ENCODE data around the gene SPP1. TPM values are rescaled to one million over a fixed set of nuclear protein-coding genes. Genes with fewer than 3 reads are reported as not detected.

SPP1 gene
- total RNA-seq, 2 donors from 2014 or later = not detected

- peaks cover 10 to 15% of the 10 kb centered on the region in 2 donors for H3K27me3 Mint-ChIP-seq
- DNase-seq (ENCODE audit: low spot score) (no peak), ATAC-seq (peak in 1 of 2 donors; percentile 53)
- H3K4me1 Mint-ChIP-seq (ENCODE audit: low read depth in 2 of 2) = no peaks in the 10 kb centered on the region
- H3K36me3 Mint-ChIP-seq = no peaks in the 10 kb centered on the region
- no peaks in the 10 kb centered on the region for H3K9me3 Mint-ChIP-seq
- H3K27ac Mint-ChIP-seq = no peak overlapping the region
- no peak overlapping the region for H3K4me3 Mint-ChIP-seq
Measured at GRCh38 chr4:87965501-87965975, 10.0 kb upstream of the SPP1 start.

DNA sequence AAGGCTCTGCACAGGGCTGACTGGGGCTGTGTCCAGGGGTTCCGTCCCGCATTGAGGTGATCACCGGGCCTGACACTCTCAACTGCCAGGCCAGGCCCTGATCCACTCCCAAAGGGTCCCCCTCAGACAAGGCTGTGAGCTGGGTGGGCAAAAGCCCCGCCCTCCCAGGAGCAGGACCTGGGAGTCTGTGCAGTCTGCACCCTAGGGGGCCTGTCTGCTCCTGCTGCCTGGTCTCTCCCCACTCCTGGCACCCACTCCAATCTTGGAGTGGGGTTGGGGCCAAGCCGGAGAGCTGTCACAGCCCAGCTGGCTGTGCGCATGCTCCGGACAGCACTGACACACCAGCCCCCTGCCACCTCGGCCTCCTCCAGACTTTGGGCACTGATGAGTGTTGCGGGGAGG lies 9.4 kb upstream of the SPP1 start:
- ATAC-seq (peak in 1 of 2 donors; percentile 64), DNase-seq (ENCODE audit: low spot score) (no peak)
- Mint-ChIP-seq H3K27ac (no peak overlapping the region), H3K4me3 (no peak overlapping the region), H3K36me3 (no peaks in the 10 kb centered on the region), H3K27me3 (peaks cover 11 to 18% of the 10 kb centered on the region in 2 donors), H3K4me1 (ENCODE audit: low read depth in 2 of 2) (no peaks in the 10 kb centered on the region), H3K9me3 (no peaks in the 10 kb centered on the region)

DNA sequence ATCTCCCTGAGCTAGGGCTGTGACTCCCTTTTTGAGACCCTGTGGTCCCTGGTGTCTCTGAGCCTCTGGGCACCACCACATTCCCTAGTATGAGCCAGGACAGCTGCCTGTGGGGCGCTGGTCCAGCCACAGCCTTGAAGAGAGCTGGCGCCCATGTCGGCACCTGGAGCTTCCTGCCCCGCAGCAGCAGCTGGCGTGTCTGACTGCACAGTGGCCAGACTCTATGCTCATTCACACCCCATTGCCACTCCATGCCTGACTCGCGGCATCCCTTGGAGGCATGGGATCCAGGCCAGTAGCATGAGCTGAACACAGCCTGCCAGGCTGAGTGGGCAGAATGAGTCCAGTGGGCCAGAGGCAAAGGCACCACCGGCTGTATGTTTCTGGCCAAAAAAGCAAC lies 8.3 kb upstream of the SPP1 start:
- Mint-ChIP-seq H3K36me3 (no peaks in the 10 kb centered on the region), H3K27me3 (peaks cover 17 to 25% of the 10 kb centered on the region in 2 donors), H3K27ac (no peak overlapping the region), H3K4me1 (ENCODE audit: low read depth in 2 of 2) (no peaks in the 10 kb centered on the region), H3K9me3 (no peaks in the 10 kb centered on the region), H3K4me3 (no peak overlapping the region)
- DNase-seq (ENCODE audit: low spot score) = no peak
- ATAC-seq = no peak

DNA sequence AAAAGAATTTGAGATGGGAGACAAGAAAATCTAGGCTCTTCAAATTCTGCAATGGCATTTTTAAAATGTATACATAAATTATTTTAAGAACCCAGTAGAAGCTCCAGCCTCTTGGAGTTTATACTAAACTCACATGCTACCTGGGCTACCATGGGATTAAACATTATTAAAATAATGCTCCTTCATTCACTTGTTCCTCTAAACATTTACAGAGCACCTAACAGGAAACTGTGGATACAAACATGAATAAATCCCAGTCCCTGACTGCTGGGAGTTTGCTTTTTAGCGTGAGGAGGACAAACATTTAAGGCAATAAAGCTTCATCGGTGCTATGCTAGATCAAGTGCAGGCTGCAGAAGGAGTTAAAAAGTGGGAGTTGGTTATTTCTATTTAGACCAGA lies 5.4 kb upstream of the SPP1 start:
- no peaks in the 10 kb centered on the region for H3K36me3 Mint-ChIP-seq
- peaks cover 26 to 40% of the 10 kb centered on the region in 2 donors for H3K27me3 Mint-ChIP-seq
- H3K4me3 Mint-ChIP-seq = no peak overlapping the region
- H3K27ac Mint-ChIP-seq = no peak overlapping the region
- H3K4me1 Mint-ChIP-seq (ENCODE audit: low read depth in 2 of 2) = peaks cover 0 to under 1% of the 10 kb centered on the region in 2 donors
- DNase-seq (ENCODE audit: low spot score) (no peak), ATAC-seq (no peak)
- no peaks in the 10 kb centered on the region for H3K9me3 Mint-ChIP-seq

DNA sequence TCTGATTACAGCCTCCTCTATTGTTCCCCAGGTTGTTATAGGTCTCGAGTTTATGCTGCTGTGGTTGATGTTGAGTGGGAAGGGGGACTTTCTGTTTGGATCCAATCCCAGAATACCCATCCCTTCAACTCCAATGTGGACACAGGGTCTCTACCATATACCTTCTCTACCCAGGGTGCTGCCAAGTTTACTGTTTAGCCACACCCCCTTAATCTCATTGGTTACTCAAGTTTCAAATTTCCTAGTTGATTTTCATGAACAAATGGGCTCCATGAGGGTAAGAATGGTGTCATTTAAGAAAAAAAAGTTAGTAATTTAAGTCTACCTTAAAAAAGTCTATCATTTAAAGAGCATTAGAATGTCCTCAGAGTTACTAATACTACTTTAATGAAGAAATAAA lies 3.6 kb upstream of the SPP1 start:
- Mint-ChIP-seq H3K4me3 (no peak overlapping the region), H3K27me3 (peaks cover 29 to 46% of the 10 kb centered on the region in 2 donors), H3K36me3 (no peaks in the 10 kb centered on the region), H3K9me3 (no peaks in the 10 kb centered on the region), H3K27ac (no peak overlapping the region), H3K4me1 (ENCODE audit: low read depth in 2 of 2) (peaks cover 4 to 5% of the 10 kb centered on the region in 2 donors)
- no peak for ATAC-seq
- no peak for DNase-seq (ENCODE audit: low spot score)

DNA sequence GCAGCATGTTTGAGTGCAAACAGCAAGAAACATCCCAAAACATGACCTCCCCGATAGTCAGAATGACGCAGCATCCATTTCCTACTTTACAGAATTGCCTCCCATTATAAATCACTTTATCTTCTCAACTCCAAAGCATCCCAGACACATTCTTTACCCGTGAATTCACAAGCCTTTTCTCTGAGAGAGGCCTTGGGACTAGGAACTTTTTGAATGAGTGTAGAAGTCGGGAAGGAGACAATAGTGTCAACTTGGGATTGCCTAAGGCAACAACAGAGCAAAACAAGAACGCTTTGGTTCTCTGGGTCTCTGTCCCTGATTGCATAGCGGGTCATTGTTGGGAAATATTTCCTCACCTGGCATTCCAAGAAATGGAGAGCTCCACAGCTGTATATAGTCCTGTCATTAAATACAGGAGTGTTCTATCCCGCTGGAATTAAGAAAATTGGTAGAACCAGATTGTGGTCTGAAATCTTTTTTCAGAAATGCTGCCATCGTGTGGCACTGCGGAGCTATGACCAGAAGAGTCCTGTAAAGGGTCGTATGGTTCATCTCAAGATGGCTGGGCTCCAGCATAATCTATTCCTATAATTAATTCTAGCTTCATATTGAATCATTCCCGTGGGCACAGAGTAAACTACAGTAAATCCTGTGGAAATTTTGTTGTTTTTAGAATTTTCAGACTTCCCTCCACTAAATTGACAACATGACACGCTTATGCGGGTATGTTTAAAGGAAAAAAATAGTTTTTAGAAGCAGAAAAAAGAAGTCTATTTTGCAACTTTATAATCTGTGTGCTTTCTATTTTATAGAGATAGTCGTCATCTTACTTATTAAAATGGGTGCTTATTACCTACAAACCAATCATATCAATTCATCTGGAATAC lies 2.0 kb upstream of the SPP1 start:
- DNase-seq (ENCODE audit: low spot score) (peak; percentile 72), ATAC-seq (peak in 1 of 2 donors; percentile 52)
- Mint-ChIP-seq H3K36me3 (no peaks in the 10 kb centered on the region), H3K4me1 (ENCODE audit: low read depth in 2 of 2) (peaks cover 4 to 5% of the 10 kb centered on the region in 2 donors), H3K9me3 (no peaks in the 10 kb centered on the region), H3K27me3 (peaks cover 32 to 53% of the 10 kb centered on the region in 2 donors), H3K4me3 (no peak overlapping the region), H3K27ac (no peak overlapping the region)

DNA sequence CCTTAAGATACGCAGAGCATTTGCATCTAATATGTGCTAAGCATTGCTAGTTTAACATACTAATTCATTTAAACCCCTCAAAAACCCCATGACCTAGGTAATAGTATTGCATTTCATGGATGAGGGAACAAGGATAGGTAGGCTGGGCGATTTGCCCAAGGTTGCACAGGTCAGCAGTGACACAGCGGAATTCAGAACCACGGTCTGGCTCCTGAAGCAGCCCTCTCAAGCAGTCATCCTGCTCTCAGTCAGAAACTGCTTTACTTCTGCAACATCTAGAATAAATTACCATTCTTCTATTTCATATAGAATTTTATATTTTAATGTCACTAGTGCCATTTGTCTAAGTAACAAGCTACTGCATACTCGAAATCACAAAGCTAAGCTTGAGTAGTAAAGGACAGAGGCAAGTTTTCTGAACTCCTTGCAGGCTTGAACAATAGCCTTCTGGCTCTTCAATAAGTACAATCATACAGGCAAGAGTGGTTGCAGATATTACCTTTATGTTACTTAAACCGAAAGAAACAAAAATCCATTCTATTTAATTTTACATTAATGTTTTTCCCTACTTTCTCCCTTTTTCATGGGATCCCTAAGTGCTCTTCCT lies 555 bp upstream of the SPP1 start:
- H3K27ac Mint-ChIP-seq = no peak overlapping the region
- no peaks in the 10 kb centered on the region for H3K36me3 Mint-ChIP-seq
- H3K27me3 Mint-ChIP-seq = peaks cover 27 to 43% of the 10 kb centered on the region in 2 donors
- DNase-seq (ENCODE audit: low spot score) (no peak), ATAC-seq (no peak)
- H3K9me3 Mint-ChIP-seq = no peaks in the 10 kb centered on the region
- H3K4me3 Mint-ChIP-seq = peak overlapping the region; percentile 26
- peaks cover 4 to 5% of the 10 kb centered on the region in 2 donors for H3K4me1 Mint-ChIP-seq (ENCODE audit: low read depth in 2 of 2)

DNA sequence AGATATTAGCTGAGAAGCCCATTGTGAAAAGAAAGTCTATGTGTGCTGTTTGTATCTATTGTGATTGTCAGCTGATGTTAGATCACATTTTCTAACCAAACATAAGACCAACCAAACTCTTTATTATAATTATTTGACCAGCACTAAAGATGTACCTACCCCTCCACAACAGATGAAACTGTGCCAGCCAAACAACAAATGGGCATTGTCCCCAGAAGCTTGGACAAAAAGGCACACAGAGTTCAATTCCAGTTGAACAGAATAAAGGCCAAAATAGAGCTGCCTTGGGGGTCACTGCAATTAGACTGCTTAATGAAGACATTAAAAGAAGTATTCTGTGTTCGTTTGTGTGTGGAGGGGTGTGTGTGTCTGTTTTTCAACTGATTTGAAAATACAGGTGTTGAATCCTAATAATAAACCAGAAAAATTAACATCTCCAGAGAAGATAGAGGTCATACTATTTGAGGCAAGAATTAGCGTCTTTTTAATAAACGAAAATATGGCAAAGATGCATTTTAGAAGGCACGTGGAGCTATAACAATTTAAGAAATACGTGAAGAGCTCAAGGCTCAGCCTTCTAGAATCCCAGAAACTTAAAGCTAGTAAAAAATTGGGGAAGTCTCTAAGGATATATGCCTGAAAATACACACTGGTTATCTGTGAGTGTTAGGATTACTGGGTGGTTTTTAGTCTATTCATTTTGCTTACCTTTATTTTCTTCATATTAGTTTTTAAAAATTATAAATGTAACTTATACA lies 2.2 kb downstream of the SPP1 start:
- no peak overlapping the region for H3K4me3 Mint-ChIP-seq
- peaks cover 15 to 34% of the 10 kb centered on the region in 2 donors for H3K27me3 Mint-ChIP-seq
- DNase-seq (ENCODE audit: low spot score) (no peak), ATAC-seq (no peak)
- peaks cover 4 to 5% of the 10 kb centered on the region in 2 donors for H3K4me1 Mint-ChIP-seq (ENCODE audit: low read depth in 2 of 2)
- H3K27ac Mint-ChIP-seq = no peak overlapping the region
- H3K36me3 Mint-ChIP-seq = no peaks in the 10 kb centered on the region
- no peaks in the 10 kb centered on the region for H3K9me3 Mint-ChIP-seq

GRCh38 chr4:87978681-87979080 lies 3.2 kb downstream of the SPP1 start:
- no peak for ATAC-seq
- Mint-ChIP-seq H3K36me3 (no peaks in the 10 kb centered on the region), H3K27ac (no peak overlapping the region), H3K27me3 (peaks cover 11 to 31% of the 10 kb centered on the region in 2 donors), H3K4me3 (no peak overlapping the region), H3K4me1 (ENCODE audit: low read depth in 2 of 2) (peaks cover 4 to 5% of the 10 kb centered on the region in 2 donors), H3K9me3 (no peaks in the 10 kb centered on the region)
- no peak for DNase-seq (ENCODE audit: low spot score)

GRCh38 chr4:87979810-87980209 lies 4.3 kb downstream of the SPP1 start:
- Mint-ChIP-seq H3K36me3 (no peaks in the 10 kb centered on the region), H3K4me3 (no peak overlapping the region), H3K9me3 (no peaks in the 10 kb centered on the region), H3K27ac (no peak overlapping the region), H3K27me3 (peaks cover 9 to 35% of the 10 kb centered on the region in 2 donors), H3K4me1 (ENCODE audit: low read depth in 2 of 2) (peaks cover 4 to 5% of the 10 kb centered on the region in 2 donors)
- ATAC-seq (no peak), DNase-seq (ENCODE audit: low spot score) (no peak)

GRCh38 chr4:87981486-87981885 lies 6.0 kb downstream of the SPP1 start:
- no peak overlapping the region for H3K27ac Mint-ChIP-seq
- DNase-seq (ENCODE audit: low spot score) = no peak
- H3K4me1 Mint-ChIP-seq (ENCODE audit: low read depth in 2 of 2) = peaks cover 0 to 5% of the 10 kb centered on the region in 2 donors
- H3K27me3 Mint-ChIP-seq = peaks cover 9 to 37% of the 10 kb centered on the region in 2 donors
- H3K36me3 Mint-ChIP-seq = no peaks in the 10 kb centered on the region
- no peaks in the 10 kb centered on the region for H3K9me3 Mint-ChIP-seq
- no peak for ATAC-seq
- no peak overlapping the region for H3K4me3 Mint-ChIP-seq

- Mint-ChIP-seq H3K27me3 (peaks cover 9 to 37% of the 10 kb centered on the region in 2 donors), H3K9me3 (no peaks in the 10 kb centered on the region), H3K36me3 (no peaks in the 10 kb centered on the region), H3K4me3 (no peak overlapping the region), H3K4me1 (ENCODE audit: low read depth in 2 of 2) (peaks cover 0 to 5% of the 10 kb centered on the region in 2 donors), H3K27ac (no peak overlapping the region)
- ATAC-seq (no peak), DNase-seq (ENCODE audit: low spot score) (no peak)
Measured at GRCh38 chr4:87982036-87982435, 6.5 kb downstream of the SPP1 start.

- Mint-ChIP-seq H3K27ac (no peak overlapping the region), H3K36me3 (no peaks in the 10 kb centered on the region), H3K27me3 (peaks cover 10 to 40% of the 10 kb centered on the region in 2 donors), H3K4me3 (no peak overlapping the region), H3K4me1 (ENCODE audit: low read depth in 2 of 2) (peaks cover 0 to 5% of the 10 kb centered on the region in 2 donors), H3K9me3 (no peaks in the 10 kb centered on the region)
- DNase-seq (ENCODE audit: low spot score) = no peak
- no peak for ATAC-seq
Measured at GRCh38 chr4:87982446-87983010, 7.0 kb downstream of the SPP1 start.
